ENCODE data around the gene SMNDC1. TPM values are rescaled to one million over a fixed set of nuclear protein-coding genes. Genes with fewer than 3 reads are reported as not detected.

SMNDC1 gene
- total RNA-seq, 1 donor from 2014 or later = 6.9 TPM

GRCh38 chr10:110343947-110344346 is 39.2 kb upstream of the SMNDC1 start:
- H3K36me3 ChIP-seq = no peaks in the 10 kb centered on the region
- H3K27me3 ChIP-seq = no peaks in the 10 kb centered on the region
- DNase-seq (ENCODE audit: low spot score in 2 of 2) = no peak
- H3K27ac ChIP-seq = no peak overlapping the region
- no peak overlapping the region for H3K4me3 ChIP-seq
- H3K9me3 ChIP-seq = no peaks in the 10 kb centered on the region
- TF ChIP-seq CTCF (IDR thresholded peaks at IDR 0.05) = no peak
- no peaks in the 10 kb centered on the region for H3K4me1 ChIP-seq
- intact Hi-C loops (cut with DNase I) = no loop called here

GRCh38 chr10:110340816-110341215 is 36.1 kb upstream of the SMNDC1 start:
- Histone ChIP-seq H3K27ac (no peak overlapping the region), H3K4me1 (no peaks in the 10 kb centered on the region), H3K9me3 (no peaks in the 10 kb centered on the region), H3K36me3 (no peaks in the 10 kb centered on the region), H3K27me3 (no peaks in the 10 kb centered on the region), H3K4me3 (no peak overlapping the region)
- intact Hi-C loops (cut with DNase I) = no loop called here
- peak in 1 of 2 donors; percentile 9 for DNase-seq (ENCODE audit: low spot score in 2 of 2)
- TF ChIP-seq CTCF (IDR thresholded peaks at IDR 0.05) = no peak

- peak in 1 of 2 donors; percentile 4 for DNase-seq (ENCODE audit: low spot score in 2 of 2)
- Histone ChIP-seq H3K27me3 (no peaks in the 10 kb centered on the region), H3K4me1 (no peaks in the 10 kb centered on the region), H3K9me3 (no peaks in the 10 kb centered on the region), H3K27ac (no peak overlapping the region), H3K4me3 (no peak overlapping the region), H3K36me3 (no peaks in the 10 kb centered on the region)
- intact Hi-C loops (cut with DNase I) = no loop called here
- no peak for TF ChIP-seq CTCF (IDR thresholded peaks at IDR 0.05)
Measured at GRCh38 chr10:110340122-110340521, 35.4 kb upstream of the SMNDC1 start.

GRCh38 chr10:110337906-110338305 is 33.2 kb upstream of the SMNDC1 start:
- Histone ChIP-seq H3K27ac (no peak overlapping the region), H3K4me3 (no peak overlapping the region), H3K27me3 (no peaks in the 10 kb centered on the region), H3K9me3 (no peaks in the 10 kb centered on the region), H3K36me3 (no peaks in the 10 kb centered on the region), H3K4me1 (no peaks in the 10 kb centered on the region)
- DNase-seq (ENCODE audit: low spot score in 2 of 2) = peak in 1 of 2 donors; percentile 34
- no peak for TF ChIP-seq CTCF (IDR thresholded peaks at IDR 0.05)
- intact Hi-C loops (cut with DNase I) = no loop called here

- no peaks in the 10 kb centered on the region for H3K4me1 ChIP-seq
- no peaks in the 10 kb centered on the region for H3K27me3 ChIP-seq
- intact Hi-C loops (cut with DNase I) = no loop called here
- TF ChIP-seq CTCF (IDR thresholded peaks at IDR 0.05) = no peak
- H3K36me3 ChIP-seq = no peaks in the 10 kb centered on the region
- no peaks in the 10 kb centered on the region for H3K9me3 ChIP-seq
- no peak overlapping the region for H3K4me3 ChIP-seq
- no peak overlapping the region for H3K27ac ChIP-seq
- no peak for DNase-seq (ENCODE audit: low spot score in 2 of 2)
Measured at GRCh38 chr10:110337401-110337800, 32.7 kb upstream of the SMNDC1 start.

GRCh38 chr10:110336111-110336721 is 31.5 kb upstream of the SMNDC1 start:
- H3K4me3 ChIP-seq = no peak overlapping the region

More at GRCh38 chr10:110336111-110336721, 31.5 kb upstream of the SMNDC1 start:
- no peak for TF ChIP-seq CTCF (IDR thresholded peaks at IDR 0.05)
- no peaks in the 10 kb centered on the region for H3K4me1 ChIP-seq
- no peaks in the 10 kb centered on the region for H3K36me3 ChIP-seq
- H3K27ac ChIP-seq = no peak overlapping the region
- H3K9me3 ChIP-seq = peaks cover 0 to 4% of the 10 kb centered on the region in 2 donors
- H3K27me3 ChIP-seq = no peaks in the 10 kb centered on the region
- DNase-seq (ENCODE audit: low spot score in 2 of 2) = no peak
- intact Hi-C loops (cut with DNase I) = no loop called here

Data from ascending aorta (tissue), 2 donors.